Epithelial cell of esophagus (primary cell): ENCODE measurements around the gene ABTB2.

Source experiments
- DNase-seq: peaks from one replicate; pipeline ENCODE4 v3.0.0; 2010; ENCODE audit warnings: low read depth
- H3K4me3 ChIP-seq: 2 replicates; pipeline ENCODE4 v1.5.1; 2011; ENCODE audit warnings: mild to moderate bottlenecking, low read length, control low read depth
- TF ChIP-seq, protein P1 (sequence below): IDR thresholded peaks from 2 replicates; pipeline ENCODE4 v1.5.1; 2011; ENCODE audit warnings: low read depth, mild to moderate bottlenecking, low read length, control low read depth, inconsistent platforms; ENCODE audit not compliant: insufficient read depth; ENCODE audit errors: missing control alignments

The ABTB2 gene

DNA sequence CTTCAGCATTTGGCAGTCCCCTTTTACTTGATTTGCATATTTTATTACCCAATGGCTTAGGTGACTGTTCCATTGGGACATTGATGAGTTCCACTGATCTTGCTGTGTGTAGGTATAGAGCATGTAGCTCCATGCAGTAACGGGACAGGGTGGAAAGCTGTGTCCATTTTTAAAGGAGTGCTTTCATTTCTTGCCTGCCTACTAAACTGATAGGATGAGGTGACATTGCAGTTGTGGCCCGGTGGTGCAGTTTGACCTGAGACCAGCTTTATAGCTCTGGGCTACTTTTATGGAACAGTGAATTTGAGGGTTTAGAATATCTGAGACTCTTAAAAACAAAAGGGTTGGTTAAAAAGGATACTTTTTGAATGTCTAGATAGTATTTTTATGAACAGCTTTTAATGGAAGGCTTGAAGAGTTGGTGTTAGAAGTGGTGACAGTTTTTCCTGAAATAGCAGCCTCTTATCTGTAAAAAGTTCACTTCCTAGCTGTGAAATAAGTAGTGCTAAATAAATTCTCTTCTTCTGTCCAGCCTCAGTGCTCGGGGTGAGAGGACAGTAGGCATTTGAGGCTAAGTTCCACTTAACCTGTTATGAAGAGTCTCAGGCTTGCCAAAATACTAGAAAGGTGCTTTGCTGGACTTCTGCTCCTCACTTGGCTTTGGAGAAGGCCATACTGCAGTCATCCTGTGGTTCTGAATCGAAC, 225.4 kb downstream of the ABTB2 start:
- DNase-seq: no peak
- TF ChIP-seq, protein P1, sequence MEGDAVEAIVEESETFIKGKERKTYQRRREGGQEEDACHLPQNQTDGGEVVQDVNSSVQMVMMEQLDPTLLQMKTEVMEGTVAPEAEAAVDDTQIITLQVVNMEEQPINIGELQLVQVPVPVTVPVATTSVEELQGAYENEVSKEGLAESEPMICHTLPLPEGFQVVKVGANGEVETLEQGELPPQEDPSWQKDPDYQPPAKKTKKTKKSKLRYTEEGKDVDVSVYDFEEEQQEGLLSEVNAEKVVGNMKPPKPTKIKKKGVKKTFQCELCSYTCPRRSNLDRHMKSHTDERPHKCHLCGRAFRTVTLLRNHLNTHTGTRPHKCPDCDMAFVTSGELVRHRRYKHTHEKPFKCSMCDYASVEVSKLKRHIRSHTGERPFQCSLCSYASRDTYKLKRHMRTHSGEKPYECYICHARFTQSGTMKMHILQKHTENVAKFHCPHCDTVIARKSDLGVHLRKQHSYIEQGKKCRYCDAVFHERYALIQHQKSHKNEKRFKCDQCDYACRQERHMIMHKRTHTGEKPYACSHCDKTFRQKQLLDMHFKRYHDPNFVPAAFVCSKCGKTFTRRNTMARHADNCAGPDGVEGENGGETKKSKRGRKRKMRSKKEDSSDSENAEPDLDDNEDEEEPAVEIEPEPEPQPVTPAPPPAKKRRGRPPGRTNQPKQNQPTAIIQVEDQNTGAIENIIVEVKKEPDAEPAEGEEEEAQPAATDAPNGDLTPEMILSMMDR: no peak
- H3K4me3 ChIP-seq: no peak overlapping the region

DNA sequence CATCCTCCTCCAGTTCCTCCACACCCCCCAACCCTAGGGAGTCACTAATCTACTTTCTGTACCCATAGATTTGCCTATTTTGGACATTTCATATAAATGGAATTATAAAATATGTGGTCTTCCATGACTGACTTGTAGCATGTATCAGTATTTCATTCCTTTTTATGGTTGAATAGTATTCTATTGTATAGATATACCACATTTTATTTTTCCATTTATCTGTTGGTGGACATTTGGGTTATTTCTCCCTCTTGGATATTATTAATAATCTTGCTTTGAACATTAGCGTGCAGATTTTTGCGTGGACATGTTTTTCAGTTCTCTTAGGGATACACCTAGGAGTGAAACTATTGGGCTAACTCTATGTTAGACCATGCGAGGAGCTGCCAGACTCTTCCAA, 229.0 kb downstream of the ABTB2 start:
- TF ChIP-seq, protein P1: no peak
- no peak overlapping the region for H3K4me3 ChIP-seq

DNA sequence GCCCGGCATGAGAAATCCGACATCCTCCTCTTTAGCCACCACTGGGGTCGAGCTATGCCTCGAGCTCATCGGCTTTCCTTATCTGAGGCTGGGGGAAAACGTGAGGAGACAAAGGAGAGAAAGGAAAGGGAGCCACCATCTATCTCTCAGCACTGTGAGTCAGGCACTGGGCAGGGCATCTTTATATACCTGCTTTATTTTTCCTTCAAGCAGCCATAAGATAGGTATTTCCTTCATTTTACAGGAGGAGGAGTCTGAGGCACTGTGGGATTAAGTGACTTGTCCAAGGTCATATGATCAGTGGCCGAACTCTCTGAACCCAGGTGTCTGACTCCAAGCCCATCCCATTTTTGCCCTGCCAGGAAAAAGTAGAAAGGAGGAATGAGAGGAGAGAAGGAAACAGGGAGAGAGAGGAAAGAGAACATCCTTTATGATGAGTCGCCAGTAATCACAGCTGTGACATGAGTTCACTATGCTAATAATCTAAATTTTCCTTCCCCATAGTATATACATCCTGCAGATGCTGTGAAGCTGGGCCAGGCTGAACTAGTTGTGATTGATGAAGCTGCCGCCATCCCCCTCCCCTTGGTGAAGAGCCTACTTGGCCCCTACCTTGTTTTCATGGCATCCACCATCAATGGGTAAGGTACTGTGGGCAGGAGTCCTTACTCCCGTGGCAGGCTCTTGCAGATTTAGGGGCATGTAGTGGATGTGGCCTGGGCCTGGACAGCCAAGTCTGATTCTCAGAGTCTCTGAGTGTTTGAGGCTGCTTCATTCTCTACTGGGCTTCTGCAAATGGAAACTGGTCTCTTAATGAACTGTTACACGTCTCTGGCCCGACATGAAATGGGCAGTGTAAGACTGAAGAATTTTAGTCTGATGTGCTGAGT, 230.6 kb downstream of the ABTB2 start:
- TF ChIP-seq, protein P1: no peak
- no peak overlapping the region for H3K4me3 ChIP-seq
- peak; percentile 19 for DNase-seq

More for the DNA sequence above, 229.0 kb downstream of the ABTB2 start:
- DNase-seq: no peak

DNA sequence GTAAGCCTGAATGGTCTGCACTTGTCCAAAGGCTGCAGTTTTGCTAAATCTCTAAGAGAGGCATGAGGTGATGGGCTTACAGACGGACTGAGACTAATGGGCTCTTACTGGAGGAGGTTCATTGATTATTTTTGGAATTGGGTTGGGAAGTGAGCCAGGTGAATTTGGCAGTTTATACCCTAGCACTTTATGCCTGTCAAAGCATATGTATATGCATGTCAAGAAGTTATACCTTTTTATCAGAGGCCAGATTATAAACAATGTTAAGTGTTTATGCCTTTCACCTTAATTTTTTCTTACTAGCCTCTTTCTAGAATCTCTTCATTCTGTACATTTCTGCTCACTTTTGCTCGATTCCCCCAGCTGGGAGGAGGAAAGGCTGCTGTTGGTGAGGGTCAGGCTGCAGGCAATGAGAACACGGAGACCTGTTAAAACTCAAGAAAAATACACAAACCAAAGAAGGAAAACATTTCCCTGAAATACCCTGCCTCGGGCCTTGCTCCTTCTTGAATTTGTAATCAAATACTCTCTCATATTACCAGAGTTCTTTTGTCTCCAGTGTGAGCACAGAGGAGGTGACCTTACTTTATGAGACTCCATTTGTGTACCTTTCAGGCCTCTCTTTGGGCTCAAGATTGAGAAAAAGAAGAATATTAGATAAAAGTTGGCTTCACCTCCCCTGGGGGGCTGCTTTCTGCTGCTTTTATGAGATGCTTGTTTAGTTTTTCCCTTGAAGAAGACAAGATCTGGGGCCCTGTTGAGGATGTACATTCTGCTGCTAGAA, 232.7 kb downstream of the ABTB2 start:
- TF ChIP-seq, protein P1: no peak
- H3K4me3 ChIP-seq: no peak overlapping the region
- DNase-seq: no peak

DNA sequence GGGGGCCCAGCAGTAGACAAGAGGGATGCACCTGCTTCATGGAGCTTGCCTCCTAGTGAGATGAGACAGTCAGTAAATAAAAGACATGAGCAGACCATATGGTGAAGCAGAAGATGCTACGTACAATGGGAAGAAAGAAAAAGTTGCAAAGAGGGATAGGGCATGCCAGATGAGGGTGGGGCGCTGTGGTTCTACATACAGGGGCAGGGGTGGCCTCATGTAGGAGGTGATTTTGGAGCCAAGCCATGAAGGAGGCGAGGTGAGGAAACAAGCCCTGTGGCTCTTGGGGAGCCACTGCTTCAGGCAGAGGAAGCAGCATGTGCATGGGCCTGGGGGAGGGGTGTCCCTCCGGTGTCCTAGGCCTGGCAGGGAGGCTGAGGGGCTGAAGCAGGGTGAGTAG, 237.2 kb downstream of the ABTB2 start:
- H3K4me3 ChIP-seq: no peak overlapping the region
- no peak for DNase-seq
- TF ChIP-seq, protein P1: no peak

DNA sequence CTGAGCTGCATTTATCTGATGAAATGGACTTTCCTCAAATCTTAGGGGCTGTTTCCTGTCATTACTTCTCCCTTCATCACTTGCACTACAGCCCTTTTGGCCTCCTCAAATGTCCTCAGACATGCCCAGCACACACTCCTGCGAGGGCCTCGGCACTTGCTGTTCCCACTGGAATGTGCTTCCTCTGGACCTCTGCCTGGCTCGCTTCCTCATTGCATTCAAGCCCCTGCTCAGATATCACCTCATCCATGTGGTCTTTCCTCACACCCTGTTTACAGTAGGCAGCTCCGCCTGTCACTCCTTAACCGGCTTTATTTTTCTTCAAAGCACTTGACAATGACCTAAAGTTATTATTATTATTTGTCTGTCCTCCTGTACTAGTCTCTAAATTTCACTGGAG, 243.3 kb downstream of the ABTB2 start:
- DNase-seq: no peak
- H3K4me3 ChIP-seq: no peak overlapping the region
- TF ChIP-seq, protein P1: no peak
